NCI-H187 treated with DMSO at 0.1 percent for 48 hours (cell line): ENCODE results near the gene SDF4.

Source experiments
- DNase-seq: peaks from one replicate; lab custom pipeline; 2025; lab: John Stamatoyannopoulos, UW

Gene SDF4

GRCh38 chr1:1228596-1229321, 3.0 kb downstream of the SDF4 start:
- DNase-seq, result no peak

DNA sequence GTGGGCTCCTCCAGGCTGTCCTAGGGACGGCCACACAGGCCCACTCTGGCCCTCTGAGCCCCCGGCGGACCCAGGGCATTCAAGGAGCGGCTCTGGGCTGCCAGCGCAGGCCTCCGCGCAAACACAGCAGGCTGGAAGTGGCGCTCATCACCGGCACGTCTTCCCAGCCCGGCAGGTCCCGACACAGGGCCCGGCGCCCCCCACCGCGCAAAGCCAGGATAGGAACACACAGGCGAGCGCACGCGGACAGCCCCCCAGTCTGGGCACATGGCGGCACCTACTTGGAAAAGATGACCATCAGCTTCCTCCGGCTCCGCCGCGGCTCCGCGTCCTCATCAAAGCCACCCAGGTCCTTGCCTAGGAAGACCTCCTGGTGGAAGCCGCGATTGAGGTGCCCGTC, 3.6 kb downstream of the SDF4 start:
- no peak for DNase-seq

GRCh38 chr1:1227386-1227785, 4.4 kb downstream of the SDF4 start:
- no peak for DNase-seq

DNA sequence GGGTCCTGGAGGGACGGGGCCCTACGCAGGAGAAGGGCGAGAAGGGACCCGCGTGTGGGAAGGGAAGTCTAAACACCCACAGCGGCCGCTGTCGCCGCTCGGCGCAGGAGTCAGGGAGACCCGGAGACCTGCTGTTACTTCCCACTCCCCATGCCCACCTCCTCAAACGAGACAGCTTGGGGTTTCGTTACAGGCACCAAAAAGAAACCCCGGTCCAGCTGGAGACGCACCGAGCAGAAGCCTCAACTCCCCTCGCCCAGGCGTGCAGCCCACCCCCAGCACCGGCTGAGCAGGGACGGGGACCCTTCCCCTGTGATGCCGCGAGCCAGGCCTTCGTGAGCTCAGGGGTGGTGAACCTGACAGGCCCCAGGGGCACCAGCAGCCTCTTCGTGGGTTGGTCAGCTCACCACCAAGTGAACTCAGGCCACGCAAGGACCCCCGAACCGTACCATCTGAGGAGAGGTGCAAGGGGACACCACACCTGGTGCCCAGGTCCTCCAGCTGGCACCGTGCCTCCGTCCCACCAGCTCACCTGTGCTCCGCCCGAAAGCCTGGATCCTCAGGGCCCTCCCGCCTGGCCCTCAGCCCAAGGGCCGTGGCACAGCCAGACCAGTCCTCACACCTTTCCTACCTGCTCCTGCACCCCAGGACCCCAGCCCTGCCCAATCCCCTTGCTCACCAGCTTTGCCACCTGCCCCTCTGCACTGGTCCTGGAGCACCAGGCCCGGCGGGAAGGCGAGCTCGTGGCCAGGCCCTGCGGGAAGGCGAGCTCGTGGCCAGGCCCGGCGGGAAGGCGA, 5.0 kb downstream of the SDF4 start:
- DNase-seq, result no peak

DNA sequence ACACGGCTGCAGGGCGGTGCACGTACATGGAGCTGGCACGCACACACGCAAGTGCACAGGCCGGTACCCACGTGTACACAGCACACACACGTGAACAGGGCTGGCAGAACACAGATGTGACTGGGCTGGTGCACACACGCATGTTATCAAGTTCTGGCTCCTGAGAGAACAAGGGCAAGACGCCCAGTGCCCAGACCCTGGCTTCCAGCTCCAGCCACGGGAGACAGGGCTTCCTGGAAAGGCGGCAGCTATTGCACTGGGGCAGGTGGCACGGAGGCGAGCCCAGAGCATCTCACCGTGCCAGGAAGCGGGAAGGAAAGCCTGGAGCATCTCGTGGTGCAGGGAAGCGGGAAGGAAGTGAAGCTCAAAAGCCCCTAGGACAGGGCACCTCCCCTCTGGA, 5.9 kb downstream of the SDF4 start:
- DNase-seq, result no peak

DNA sequence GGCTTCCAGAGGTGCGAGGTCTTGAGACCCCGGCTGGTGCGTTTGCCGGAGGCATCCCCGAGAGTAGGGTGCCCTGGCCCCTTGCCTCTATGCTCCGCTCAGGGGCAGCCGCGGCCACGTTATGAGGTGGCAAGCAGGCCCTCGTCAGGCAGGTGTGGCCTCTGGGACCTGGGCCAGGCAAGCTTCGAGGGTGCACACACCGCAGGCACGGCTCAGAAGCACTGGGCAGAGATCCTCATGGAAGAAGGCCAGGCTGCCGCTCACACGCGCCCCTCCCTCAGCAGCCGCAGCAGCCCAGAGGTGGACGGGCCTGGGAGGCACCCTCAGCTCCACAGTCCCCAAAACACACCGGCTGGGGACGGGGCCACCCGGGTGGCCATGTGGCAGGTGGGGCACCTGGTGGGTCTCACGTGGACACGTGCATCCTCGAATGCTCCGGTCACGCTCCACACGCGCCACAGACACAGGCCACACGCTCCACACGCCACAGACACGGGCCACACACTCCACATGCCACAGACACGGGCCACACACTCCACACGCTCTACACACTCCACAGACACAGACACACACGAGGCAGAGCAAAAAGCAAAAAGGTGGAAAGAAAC, 6.5 kb downstream of the SDF4 start:
- no peak for DNase-seq

DNA sequence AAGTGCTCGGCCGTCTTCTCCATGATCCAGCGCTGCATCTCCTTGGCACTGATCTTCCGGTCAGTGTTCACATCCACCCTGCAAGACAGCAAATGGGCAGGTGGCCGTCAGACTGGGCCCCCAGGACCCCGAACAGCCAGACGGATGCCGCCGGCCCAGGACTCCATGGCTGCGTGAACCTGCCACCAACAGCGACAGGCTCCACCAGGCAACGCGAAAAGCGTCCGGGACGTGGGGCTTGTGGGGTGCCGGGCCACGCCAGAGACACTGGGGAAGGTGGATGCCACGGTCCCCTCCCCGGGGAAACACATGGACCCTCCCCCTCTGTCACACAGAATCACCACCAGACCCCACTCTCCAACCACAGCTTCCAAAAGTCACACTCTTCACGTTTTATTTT, 7.9 kb downstream of the SDF4 start:
- no peak for DNase-seq

- DNase-seq, result no peak
Observed at GRCh38 chr1:1223321-1223720, 8.5 kb downstream of the SDF4 start.

- no peak for DNase-seq
Observed at GRCh38 chr1:1222575-1223225, 9.1 kb downstream of the SDF4 start.

DNA sequence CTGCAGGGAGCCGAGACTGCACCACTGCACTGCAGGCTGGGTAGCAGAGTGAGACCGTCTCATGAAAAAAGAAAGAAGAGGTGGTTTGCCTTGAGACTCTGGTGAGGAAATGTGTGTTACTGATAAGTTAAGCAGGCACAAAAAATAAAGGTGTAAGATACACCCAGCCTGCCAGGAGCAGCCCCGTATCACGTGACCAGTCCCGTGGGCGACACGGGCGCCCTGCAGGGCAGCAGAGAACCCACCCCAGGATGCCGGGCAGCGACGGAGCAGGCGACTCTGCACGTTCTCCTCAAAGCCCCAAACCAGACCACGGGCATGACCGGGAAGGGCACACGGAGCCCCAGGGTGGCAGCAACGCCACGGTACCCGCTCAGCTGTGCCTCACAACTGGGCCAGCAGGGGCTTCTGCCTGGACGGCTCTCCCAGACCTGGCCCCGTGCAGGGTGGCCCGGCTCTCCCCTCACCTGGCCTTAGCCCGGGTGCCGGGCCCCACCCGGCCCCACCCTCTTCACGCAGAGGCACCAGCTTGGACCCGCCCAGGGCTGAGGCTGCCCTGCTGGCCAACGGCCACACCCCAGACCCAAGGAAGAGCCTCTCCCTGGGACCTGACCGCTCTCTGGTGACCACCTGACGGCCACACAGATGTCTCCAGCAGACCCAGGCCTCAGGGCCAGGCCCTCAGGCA, 9.8 kb downstream of the SDF4 start:
- DNase-seq, result no peak

- DNase-seq, result no peak
Observed at GRCh38 chr1:1220197-1220596, 11.6 kb downstream of the SDF4 start.

- no peak for DNase-seq
Observed at GRCh38 chr1:1219341-1219740, 12.5 kb downstream of the SDF4 start.

GRCh38 chr1:1218524-1219200, 13.1 kb downstream of the SDF4 start:
- DNase-seq, result no peak

GRCh38 chr1:1217621-1218523, 13.9 kb downstream of the SDF4 start:
- DNase-seq, result no peak

DNA sequence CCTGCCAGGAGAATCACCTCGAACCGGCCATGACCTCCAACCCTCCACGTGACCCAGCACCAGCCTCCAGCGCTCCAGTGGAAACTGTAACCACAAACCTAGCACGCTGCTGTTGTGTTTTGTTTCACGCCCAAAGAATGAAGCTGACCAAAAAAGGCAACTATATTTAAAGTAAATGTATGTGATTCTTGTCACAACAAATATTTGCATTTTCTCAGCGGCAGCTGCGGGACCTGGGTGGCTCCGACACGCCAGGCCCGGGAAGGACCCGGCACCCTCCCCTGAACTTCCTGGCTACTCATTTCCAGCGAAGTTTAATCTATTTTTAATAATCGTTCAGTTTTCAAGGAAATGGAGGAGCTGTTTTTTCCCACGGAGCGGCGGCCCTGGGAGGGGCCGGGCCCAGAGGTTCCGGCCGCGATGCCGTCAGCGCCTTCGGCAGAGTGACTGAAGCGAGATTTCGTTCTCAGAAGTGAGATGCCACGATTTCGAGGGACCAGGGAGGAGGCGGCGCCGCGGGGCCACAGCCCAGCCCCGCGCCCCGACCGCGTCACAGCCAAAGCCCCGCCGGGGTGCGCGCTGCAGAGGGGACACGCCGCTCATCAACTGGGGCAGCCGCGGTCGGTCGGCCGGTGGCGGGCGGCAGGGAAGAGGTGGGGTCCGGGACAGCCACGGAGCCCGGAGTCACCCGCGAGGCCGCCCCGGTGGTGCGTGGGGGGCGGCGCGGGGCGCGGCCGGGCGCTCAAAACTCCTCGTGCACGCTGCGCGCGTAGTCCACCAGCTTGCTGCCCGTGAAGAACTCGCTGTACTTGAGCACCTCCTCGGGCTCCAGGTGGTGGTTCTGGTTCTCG, 14.8 kb downstream of the SDF4 start:
- no peak for DNase-seq

- DNase-seq, result no peak
Observed at GRCh38 chr1:1215881-1216605, 15.8 kb downstream of the SDF4 start.

GRCh38 chr1:1215080-1215676, 16.6 kb downstream of the SDF4 start:
- no peak for DNase-seq
